ENCODE measurements around the gene PCNX1. TPM values are rescaled to one million over a fixed set of nuclear protein-coding genes. Genes with fewer than 3 reads are reported as not detected.

PCNX1 gene
- total and polyA plus RNA-seq, 4 donors, result 5.2 to 103 (median 37.9) TPM

DNA sequence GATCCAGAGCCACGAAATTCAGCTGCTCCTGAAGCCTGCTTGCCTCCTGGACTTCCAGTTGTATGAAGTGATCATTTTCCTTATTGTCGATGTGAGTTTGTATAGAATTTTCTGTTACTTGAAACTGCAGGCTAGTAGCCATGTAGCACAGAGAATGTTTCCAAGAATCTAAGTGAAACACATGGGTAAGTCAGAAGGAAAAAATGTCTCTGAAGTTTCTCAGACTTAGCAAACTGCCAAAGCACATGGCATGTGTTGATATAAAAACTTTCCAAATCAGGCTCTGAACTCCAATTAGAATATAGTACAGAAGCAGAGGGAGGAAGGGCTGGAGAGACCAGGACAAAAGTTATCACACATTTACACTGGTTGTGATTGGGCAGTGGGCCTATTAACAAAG is 9.8 kb upstream of the PCNX1 start:
- no peak overlapping the region for H3K9ac ChIP-seq (ENCODE audit: insufficient read depth in 1 of 2, low read length in 2 of 2)
- no peaks in the 10 kb centered on the region for H3K36me3 ChIP-seq (ENCODE audit: control insufficient read depth in 4 of 4, insufficient read depth in 4 of 4, low read length in 4 of 4)
- H3K4me3 ChIP-seq, result no peak overlapping the region
- DNase-seq (peak; percentile 14 to 84 (median 77)), ATAC-seq (ENCODE audit: insufficient read depth, low FRiP score) (no peak)
- peaks cover 0 to 9% (median 3%) of the 10 kb centered on the region in 5 donors for H3K4me1 ChIP-seq (ENCODE audit: control insufficient read depth in 5 of 5, insufficient read depth in 5 of 5, low read length in 5 of 5)
- H3K9me3 ChIP-seq (ENCODE audit: control insufficient read depth in 4 of 4, insufficient read depth in 3 of 4, low read length in 3 of 4), result no peaks in the 10 kb centered on the region
- TF ChIP-seq, protein P1, sequence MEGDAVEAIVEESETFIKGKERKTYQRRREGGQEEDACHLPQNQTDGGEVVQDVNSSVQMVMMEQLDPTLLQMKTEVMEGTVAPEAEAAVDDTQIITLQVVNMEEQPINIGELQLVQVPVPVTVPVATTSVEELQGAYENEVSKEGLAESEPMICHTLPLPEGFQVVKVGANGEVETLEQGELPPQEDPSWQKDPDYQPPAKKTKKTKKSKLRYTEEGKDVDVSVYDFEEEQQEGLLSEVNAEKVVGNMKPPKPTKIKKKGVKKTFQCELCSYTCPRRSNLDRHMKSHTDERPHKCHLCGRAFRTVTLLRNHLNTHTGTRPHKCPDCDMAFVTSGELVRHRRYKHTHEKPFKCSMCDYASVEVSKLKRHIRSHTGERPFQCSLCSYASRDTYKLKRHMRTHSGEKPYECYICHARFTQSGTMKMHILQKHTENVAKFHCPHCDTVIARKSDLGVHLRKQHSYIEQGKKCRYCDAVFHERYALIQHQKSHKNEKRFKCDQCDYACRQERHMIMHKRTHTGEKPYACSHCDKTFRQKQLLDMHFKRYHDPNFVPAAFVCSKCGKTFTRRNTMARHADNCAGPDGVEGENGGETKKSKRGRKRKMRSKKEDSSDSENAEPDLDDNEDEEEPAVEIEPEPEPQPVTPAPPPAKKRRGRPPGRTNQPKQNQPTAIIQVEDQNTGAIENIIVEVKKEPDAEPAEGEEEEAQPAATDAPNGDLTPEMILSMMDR (IDR thresholded peaks at IDR 0.05; ENCODE audit: control extremely low read depth, extremely low read depth), result no peak
- WGBS, 2 donors, result 61 to 78% methylated on average over 2 of the region's 2 CpGs
- H3K27ac ChIP-seq (ENCODE audit: low read depth in 1 of 2, low read length in 1 of 2), result no peak overlapping the region
- H3K27me3 ChIP-seq (ENCODE audit: control insufficient read depth in 3 of 3, insufficient read depth in 3 of 3, low read length in 2 of 3), result no peaks in the 10 kb centered on the region

DNA sequence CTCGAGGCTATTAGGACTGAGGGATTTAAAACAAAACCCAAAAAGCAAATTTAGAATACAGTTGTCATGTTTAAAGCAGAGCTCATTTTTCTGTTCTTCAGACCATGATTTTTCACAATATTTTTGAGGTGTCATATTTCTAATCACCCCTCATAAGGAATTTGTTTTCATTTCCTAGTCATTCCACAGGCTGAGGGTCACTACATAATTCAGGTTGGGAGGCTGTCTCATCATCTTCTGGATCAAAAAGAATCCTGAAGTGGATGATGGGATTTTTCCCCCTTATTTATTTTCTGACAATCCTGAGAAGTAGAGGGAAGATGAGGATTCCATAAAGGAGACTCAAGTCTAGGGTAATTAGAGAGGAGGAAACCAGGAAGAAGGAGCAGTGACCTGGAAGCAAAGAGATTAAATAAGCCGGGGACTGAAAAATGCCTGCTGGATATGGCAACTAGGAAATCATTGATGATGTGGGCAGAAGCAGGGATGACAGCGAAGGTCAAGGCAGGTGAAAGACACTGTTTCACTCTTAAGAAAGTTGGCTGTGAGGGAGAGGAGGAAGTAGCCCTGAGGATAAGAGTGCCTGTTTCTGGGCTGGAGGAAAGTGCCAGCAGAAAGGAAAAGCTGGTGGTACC is 9.0 kb upstream of the PCNX1 start:
- Histone ChIP-seq H3K9ac (ENCODE audit: insufficient read depth in 1 of 2, low read length in 2 of 2) (no peak overlapping the region), H3K9me3 (ENCODE audit: control insufficient read depth in 4 of 4, insufficient read depth in 3 of 4, low read length in 3 of 4) (no peaks in the 10 kb centered on the region), H3K27ac (ENCODE audit: low read depth in 1 of 2, low read length in 1 of 2) (no peak overlapping the region), H3K36me3 (ENCODE audit: control insufficient read depth in 4 of 4, insufficient read depth in 4 of 4, low read length in 4 of 4) (no peaks in the 10 kb centered on the region), H3K4me3 (no peak overlapping the region), H3K27me3 (ENCODE audit: control insufficient read depth in 3 of 3, insufficient read depth in 3 of 3, low read length in 2 of 3) (no peaks in the 10 kb centered on the region), H3K4me1 (ENCODE audit: control insufficient read depth in 5 of 5, insufficient read depth in 5 of 5, low read length in 5 of 5) (peaks cover 0 to 9% (median 4%) of the 10 kb centered on the region in 5 donors)
- DNase-seq (no peak), ATAC-seq (ENCODE audit: insufficient read depth, low FRiP score) (no peak)
- TF ChIP-seq, protein P1 (IDR thresholded peaks at IDR 0.05; ENCODE audit: control extremely low read depth, extremely low read depth), result no peak
- 71 to 78% methylated on average over 3 of the region's 3 CpGs for WGBS, 2 donors

DNA sequence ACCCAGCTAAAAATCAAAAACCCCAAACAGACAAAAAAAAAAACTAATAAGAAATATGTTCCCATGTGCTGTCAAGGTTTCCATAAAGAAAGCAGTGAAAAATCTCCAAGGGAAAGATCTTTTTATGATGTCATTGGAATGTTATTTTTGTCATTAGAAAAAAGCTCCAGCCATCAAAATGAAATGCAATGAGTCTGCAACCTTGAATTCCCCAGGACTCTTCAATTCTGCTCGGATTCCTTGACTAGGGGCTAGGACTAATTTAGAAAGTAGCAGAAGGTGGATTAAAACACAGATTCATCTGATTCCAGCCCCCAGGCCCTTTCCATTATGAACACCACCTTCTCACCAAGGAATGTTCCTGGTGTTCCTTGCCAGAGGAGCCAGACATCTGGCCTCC is 6.0 kb upstream of the PCNX1 start:
- no peaks in the 10 kb centered on the region for H3K9me3 ChIP-seq (ENCODE audit: control insufficient read depth in 4 of 4, insufficient read depth in 3 of 4, low read length in 3 of 4)
- TF ChIP-seq, protein P1 (IDR thresholded peaks at IDR 0.05; ENCODE audit: control extremely low read depth, extremely low read depth), result no peak
- H3K27me3 ChIP-seq (ENCODE audit: control insufficient read depth in 3 of 3, insufficient read depth in 3 of 3, low read length in 2 of 3), result no peaks in the 10 kb centered on the region
- peaks cover 5 to 29% (median 8%) of the 10 kb centered on the region in 5 donors for H3K4me1 ChIP-seq (ENCODE audit: control insufficient read depth in 5 of 5, insufficient read depth in 5 of 5, low read length in 5 of 5)
- DNase-seq, result no peak
- H3K4me3 ChIP-seq, result no peak overlapping the region
- H3K36me3 ChIP-seq (ENCODE audit: control insufficient read depth in 4 of 4, insufficient read depth in 4 of 4, low read length in 4 of 4), result no peaks in the 10 kb centered on the region
- no peak overlapping the region for H3K27ac ChIP-seq (ENCODE audit: low read depth in 1 of 2, low read length in 1 of 2)
- no peak for ATAC-seq (ENCODE audit: insufficient read depth, low FRiP score)
- WGBS, 2 donors, result 80 to 90% methylated on average over 1 of the region's 1 CpG
- no peak overlapping the region for H3K9ac ChIP-seq (ENCODE audit: insufficient read depth in 1 of 2, low read length in 2 of 2)

DNA sequence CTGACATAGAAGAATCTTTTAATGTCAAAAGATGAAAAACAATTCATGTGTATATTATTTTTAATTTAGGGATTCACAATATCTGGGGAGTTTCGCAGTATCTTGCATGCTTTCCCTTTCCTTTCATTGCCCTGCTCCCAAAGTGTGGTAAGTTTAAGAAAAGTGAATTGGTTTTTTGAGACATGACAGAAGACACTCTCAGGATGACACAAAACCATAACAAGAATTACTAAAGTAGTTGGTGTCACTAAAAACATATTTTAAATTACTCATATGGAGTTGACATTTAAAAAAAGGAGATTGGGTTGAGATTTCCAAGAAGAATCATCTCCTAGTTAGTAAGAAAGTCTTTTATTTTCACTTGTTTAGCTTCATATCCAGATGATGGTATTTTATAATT is 5.1 kb upstream of the PCNX1 start:
- H3K27ac ChIP-seq (ENCODE audit: low read depth in 1 of 2, low read length in 1 of 2), result no peak overlapping the region
- H3K4me1 ChIP-seq (ENCODE audit: control insufficient read depth in 5 of 5, insufficient read depth in 5 of 5, low read length in 5 of 5), result peaks cover 5 to 38% (median 9%) of the 10 kb centered on the region in 5 donors
- H3K4me3 ChIP-seq, result no peak overlapping the region
- TF ChIP-seq, protein P1 (IDR thresholded peaks at IDR 0.05; ENCODE audit: control extremely low read depth, extremely low read depth), result no peak
- no peaks in the 10 kb centered on the region for H3K9me3 ChIP-seq (ENCODE audit: control insufficient read depth in 4 of 4, insufficient read depth in 3 of 4, low read length in 3 of 4)
- 93 to 95% methylated on average over 1 of the region's 1 CpG for WGBS, 2 donors
- DNase-seq (no peak), ATAC-seq (ENCODE audit: insufficient read depth, low FRiP score) (no peak)
- H3K36me3 ChIP-seq (ENCODE audit: control insufficient read depth in 4 of 4, insufficient read depth in 4 of 4, low read length in 4 of 4), result no peaks in the 10 kb centered on the region
- no peaks in the 10 kb centered on the region for H3K27me3 ChIP-seq (ENCODE audit: control insufficient read depth in 3 of 3, insufficient read depth in 3 of 3, low read length in 2 of 3)
- no peak overlapping the region for H3K9ac ChIP-seq (ENCODE audit: insufficient read depth in 1 of 2, low read length in 2 of 2)
